NCI-H82 treated with DMSO at 0.1 percent for 48 hours (cell line): ENCODE measurements around the gene GVQW3.
"Not testable (repeated sequence)": the region's sequence is repeated elsewhere in the genome, so short reads cannot be mapped to it uniquely, and the experiment has no call there.

Experiments
- DNase-seq: peaks from one replicate; lab custom pipeline; 2025; ENCODE audit not compliant: unreplicated experiment; lab: John Stamatoyannopoulos, UW

The GVQW3 gene

GRCh38 chr11:76385903-76386302 lies 4.8 kb downstream of the GVQW3 start:
- no peak for DNase-seq

- no peak for DNase-seq
These were observed 7.3 kb downstream of the GVQW3 start for GRCh38 chr11:76388408-76388807.

GRCh38 chr11:76391021-76391420 lies 9.9 kb downstream of the GVQW3 start:
- DNase-seq = no peak

GRCh38 chr11:76391811-76392475 lies 10.8 kb downstream of the GVQW3 start:
- DNase-seq = no peak

GRCh38 chr11:76392870-76393269 lies 11.7 kb downstream of the GVQW3 start:
- DNase-seq = no peak

GRCh38 chr11:76394411-76394810 lies 13.3 kb downstream of the GVQW3 start:
- DNase-seq = no peak

GRCh38 chr11:76395296-76395695 lies 14.2 kb downstream of the GVQW3 start:
- no peak for DNase-seq

GRCh38 chr11:76397383-76397782 lies 16.3 kb downstream of the GVQW3 start:
- no peak for DNase-seq

- DNase-seq = no peak
These were observed 19.8 kb downstream of the GVQW3 start for GRCh38 chr11:76400967-76401366.

- DNase-seq = not testable (repeated sequence)
These were observed 20.4 kb downstream of the GVQW3 start for GRCh38 chr11:76401484-76401883.

GRCh38 chr11:76406359-76406758 lies 25.2 kb downstream of the GVQW3 start:
- no peak for DNase-seq

GRCh38 chr11:76408171-76408965 lies 27.2 kb downstream of the GVQW3 start:
- no peak for DNase-seq

- no peak for DNase-seq
These were observed 29.8 kb downstream of the GVQW3 start for GRCh38 chr11:76410851-76411357.

- DNase-seq = no peak
These were observed 34.0 kb downstream of the GVQW3 start for GRCh38 chr11:76415073-76415472.

- DNase-seq = peak; percentile 18
These were observed 38.8 kb downstream of the GVQW3 start for GRCh38 chr11:76419896-76420295.

GRCh38 chr11:76424379-76424778 lies 43.3 kb downstream of the GVQW3 start:
- DNase-seq = no peak

- no peak for DNase-seq
These were observed 43.8 kb downstream of the GVQW3 start for GRCh38 chr11:76424891-76425290.

GRCh38 chr11:76426660-76427059 lies 45.5 kb downstream of the GVQW3 start:
- DNase-seq = no peak

- DNase-seq = no peak
These were observed 54.9 kb downstream of the GVQW3 start for GRCh38 chr11:76436020-76436419.

- no peak for DNase-seq
These were observed 62.3 kb downstream of the GVQW3 start for GRCh38 chr11:76443268-76443980.

GRCh38 chr11:76444065-76444383 lies 62.9 kb downstream of the GVQW3 start:
- DNase-seq = no peak
